HG02884 (cell line): Measurements from ENCODE around the gene NIFK.

Experiments used
- ATAC-seq: cut with Tn5 transposase; IDR thresholded peaks from one replicate; pipeline ENCODE4 v1.9.1; 2021; ENCODE audit warnings: mild to moderate bottlenecking, moderate library complexity; ENCODE audit not compliant: unreplicated experiment

NIFK gene

DNA sequence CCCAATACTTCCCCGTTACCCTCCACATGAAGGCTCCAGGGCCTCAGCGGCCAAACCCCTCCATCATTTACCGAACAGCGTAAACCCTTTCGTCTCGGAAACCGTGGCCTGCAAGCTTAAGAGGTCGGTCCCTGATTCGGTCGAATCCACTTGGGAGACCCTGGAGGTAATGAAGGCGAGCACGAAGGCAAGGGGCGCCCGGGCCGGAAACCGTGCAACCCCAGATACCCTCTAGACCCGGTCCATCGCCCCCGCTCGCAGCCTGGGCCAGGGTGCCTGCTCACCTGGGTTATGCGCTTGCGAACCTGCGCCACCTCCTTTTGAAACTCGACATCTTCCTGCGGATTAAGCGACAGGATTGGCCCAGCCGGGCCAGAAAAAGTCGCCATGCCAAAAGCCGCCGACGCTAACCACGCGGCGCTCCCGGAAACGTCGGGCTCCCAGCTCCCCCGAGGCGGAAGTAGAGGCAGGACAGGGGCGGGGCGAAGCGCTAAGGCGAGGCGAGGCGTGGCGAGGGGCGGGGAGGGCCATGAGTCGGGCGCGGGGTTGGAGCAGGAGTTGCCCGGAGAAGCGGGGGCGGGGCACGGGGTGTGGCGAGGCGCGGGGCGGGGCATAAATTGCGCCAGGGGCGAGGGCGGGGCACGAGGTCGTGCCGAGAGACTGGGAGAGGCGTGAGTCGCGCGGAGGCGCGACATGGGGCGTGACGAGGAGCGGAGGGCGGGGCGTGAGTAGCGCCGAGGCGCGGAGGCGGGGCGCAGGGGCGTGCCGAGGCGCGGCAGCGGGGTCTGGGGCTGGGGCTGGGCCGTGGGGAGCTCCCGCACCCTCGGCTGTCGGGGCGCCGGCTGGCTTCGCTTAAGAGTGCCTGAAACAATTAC, at the start of gene NIFK:
Gene NIFK (minus strand): TSS at position 414 of the 875 bp plus-strand sequence. CDS start 25 bp downstream, at position 389.
- ATAC-seq, result peak; percentile 89

DNA sequence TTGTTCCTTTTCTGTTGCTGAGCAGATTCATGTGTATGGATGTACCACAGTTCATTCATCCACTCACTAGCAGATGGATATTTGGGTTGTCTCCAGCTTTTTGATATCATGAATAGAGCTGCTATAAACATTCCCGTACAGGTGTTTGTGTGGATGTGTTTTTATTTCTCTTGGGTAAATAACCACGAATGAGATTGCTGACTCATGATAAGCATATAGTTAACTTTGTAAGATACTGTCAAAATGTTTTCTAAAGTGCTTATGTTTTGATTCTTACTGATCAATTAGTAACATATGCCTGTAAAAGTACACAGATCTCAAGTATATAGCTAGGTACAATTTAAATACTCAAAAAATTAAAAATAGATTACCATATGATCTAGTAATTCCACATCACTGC, 46.5 kb upstream of the NIFK start:
- ATAC-seq, result no peak

DNA sequence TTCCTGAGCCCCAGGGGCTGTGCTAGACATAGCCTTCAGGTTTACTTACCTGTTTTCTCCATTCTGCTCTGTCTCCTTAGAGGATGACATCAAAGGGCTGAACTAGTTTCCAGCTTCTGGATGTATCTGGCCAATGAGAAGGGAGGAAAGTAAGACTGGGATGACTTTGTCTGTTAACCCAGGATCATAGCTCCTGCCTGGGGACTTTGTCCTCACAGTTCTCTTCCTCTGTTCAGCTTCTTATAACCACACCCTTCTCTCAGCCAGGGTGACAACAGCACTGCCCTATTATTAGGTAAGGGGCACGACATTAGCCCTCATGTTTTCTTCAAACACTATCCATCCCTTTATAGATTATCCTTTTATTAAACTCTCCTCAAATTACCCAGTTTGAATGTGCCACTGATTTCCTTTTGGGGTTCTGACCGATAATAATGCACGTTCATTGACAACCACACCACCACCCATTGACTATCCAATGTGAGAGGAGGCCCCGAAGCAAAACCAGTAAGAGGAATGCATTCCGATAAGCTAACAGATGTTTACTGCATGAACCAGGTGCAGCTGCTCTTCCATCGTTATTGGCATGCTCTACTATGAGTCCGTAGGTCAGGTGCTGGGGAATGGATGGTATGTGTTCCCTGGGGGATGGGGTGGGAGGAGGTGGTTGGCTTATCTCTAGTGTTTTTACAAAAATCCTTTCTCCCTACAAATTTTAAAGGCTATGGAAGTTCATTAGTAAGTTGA, 42.2 kb upstream of the NIFK start:
- ATAC-seq, result no peak

DNA sequence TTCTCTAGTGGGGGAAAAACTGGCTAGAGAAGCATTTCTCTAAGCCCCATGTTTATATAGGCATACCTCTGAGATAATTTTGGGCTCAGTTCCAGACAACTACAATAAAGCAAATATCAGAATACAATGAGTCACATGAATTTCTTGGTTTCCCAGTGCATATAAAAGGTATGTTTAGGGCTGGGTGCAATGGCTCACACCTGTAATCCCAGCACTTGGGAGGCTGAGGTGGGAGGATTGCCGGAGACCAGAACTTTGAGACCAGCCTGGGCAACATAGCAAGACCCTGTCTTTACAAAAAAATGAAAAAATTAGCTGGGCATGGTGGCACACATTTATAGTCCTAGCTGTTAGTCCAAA, 41.0 kb upstream of the NIFK start:
- no peak for ATAC-seq

DNA sequence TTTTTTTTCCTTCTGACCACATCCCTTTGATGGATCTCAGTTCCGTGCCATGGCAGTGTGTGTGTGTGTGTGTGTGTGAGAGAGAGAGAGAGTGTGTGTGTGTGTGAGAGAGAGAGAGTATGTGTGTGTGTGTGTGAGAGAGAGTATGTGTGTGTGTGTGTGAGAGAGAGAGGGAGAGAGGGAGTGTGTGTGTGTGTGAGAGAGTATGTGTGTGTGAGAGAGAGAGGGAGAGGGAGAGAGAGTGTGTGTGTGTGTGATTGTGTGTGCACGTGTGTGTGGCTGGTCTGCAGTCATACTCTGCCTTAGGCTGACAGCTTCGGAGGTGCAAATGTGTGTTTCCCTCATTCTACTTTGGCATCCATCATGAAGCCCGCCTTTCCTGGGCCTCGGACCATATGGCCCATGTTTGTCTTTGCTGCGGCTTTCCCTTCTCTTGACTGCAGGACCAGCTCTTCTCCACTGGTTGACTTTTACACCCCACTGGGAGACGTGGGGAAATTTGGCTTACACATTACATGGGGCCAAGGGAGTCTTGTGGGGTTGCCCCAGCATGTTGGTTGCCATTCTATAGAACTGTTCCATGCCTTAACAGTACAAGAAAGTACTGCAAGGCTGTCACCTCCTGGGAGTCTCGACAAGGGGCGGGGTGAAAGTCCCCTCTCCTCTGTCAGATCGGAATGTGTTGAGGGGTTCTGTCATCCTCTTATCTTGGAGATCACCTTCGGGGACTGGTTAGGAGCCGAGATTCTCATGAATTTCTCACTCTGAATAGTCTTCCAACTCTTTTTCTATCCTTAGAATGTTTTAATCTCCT, 40.4 kb upstream of the NIFK start:
- no peak for ATAC-seq

DNA sequence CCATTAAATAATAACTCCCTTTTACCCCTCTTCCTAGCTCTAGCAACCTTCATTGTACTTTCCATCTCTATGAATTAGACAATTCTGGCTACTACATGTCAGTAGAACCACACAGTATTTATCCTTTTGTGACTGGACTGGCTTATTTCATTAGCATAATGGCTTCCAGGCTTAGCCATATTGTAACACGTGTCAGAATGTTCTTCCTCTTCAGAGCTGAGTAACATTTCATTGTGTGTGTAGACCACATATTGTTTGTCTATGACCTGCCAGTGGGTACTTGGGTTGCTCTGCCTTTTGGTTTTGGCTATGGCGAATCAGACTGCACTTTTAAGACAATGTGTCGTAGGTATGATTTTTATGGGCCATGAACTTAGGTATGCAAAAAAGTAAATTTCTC, 39.7 kb upstream of the NIFK start:
- ATAC-seq, result no peak

DNA sequence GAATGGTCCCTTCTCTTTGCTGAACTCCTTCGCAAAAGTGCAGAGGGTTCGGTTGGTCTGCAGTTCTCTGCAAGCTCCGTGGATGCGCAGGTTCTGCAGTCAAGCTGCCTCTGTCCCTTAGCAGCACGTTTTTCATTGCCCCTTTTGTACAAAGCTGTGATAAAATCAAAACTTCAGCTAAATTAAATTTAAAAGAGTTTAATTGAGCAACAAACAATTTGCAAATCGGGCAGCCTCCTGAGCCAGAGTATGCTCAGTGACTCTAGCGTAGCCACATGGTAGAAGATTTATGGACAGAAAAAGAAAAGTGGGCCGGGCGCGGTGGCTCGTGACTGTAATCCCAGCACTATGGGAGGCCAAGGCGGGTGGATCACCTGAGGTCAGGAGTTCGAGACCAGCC, 37.6 kb upstream of the NIFK start:
- ATAC-seq, result no peak

DNA sequence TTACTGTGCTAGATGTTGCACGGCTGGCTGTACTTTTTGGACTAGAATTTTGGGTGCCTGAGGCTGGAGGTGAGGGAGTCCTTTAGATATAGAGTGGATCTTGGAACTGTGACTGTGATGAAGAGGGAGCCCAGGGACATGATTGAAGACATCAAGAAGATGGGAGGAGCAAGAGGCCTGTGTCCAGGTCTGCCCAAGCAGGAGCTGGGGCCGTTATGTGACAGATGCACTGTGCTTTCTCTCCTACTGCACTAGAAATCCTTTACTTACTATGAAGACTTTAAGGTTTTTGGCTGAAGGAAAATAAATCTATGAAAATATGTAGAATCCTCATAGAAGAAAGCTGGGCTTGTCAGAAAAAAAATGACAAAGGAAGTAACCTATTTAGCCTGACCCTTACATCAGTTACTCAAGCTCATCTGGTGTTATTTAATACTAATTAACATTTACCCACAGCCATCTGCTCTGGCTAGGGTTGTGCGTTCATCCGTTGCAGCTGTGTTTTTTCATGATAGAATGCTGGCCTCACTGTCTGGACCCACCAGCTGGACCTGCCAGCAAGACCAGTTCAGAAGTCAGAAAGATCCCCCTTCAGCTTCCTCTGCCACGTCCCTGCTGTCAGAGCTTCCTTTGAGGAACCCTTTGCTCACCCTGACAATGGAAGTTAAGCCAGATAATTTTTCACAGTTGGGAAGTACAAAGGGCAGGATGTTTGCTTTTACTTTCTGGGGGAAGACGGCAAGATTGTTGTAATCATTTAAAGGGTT, 35.5 kb upstream of the NIFK start:
- no peak for ATAC-seq

DNA sequence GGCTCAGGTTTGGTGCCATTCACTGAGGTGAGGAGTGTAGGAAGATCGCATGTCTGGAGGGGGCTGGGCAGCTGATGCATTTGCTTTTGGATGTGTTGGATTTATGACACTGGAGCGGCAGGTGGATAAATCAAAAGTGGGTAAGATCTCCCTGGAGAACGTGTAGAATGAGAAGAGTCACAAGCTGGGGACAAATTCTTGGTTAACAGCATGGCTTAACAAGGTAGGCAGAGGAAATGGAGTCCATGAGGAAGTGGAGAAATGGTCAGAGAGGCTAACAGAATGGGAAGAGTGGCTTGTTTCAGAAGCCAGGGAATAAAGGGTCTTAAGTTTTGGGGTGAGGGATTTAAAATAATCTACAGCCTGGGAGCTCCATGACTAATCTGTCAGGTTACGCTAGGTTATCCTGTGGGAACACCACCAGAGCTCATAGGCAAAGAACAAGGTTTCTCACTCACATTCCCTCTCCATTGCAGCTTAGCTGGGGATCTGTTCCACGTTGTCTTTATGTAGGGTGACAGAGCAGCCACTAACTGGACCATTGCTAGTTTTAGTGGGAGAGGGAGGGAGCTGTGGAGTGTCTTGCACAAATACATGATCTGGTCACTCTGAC, 31.6 kb upstream of the NIFK start:
- no peak for ATAC-seq

DNA sequence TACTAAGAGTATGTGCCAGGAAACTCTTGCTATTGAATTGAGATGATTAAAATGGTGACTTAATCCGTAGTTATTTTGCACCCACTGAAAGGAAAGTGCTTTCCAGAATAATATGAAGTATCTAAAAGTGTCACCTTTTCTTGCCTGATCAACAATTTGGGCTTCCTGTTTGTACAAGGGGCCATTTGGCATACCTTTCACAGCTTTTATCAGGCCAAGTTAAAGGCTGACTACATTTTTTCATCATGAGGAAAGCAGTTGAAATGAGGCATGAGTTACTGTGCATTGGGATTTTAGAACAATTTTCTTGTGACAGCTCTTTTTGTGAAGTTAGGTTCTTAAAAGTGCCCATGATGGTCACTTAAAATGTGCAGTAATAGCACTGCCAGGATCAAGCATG, 29.9 kb upstream of the NIFK start:
- no peak for ATAC-seq

DNA sequence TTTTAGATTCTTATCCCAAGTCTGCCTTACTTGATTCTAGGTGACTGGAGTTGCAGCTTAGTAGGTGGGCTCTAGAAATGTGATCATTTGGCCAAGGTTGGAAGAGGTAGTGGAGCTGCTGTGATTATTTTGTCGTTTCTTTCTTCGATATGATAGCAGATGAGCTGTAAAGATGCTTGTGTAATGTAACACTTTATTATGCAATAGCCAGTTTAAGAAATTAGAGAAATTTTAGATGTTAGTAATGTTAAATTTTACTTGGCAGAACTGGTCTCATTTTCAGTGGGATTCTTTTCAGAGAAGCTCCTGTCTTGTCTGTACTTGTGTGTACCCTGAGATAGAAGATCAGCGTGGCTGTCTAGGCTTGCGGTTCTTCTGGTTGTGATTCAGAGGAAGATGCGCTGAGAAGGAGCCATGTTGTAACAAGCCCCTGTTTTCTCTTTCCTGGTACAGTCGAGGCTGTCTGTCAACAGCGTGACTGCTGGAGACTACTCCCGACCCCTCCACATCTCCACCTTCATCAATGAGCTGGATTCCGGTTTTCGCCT, 28.1 kb upstream of the NIFK start:
- no peak for ATAC-seq

DNA sequence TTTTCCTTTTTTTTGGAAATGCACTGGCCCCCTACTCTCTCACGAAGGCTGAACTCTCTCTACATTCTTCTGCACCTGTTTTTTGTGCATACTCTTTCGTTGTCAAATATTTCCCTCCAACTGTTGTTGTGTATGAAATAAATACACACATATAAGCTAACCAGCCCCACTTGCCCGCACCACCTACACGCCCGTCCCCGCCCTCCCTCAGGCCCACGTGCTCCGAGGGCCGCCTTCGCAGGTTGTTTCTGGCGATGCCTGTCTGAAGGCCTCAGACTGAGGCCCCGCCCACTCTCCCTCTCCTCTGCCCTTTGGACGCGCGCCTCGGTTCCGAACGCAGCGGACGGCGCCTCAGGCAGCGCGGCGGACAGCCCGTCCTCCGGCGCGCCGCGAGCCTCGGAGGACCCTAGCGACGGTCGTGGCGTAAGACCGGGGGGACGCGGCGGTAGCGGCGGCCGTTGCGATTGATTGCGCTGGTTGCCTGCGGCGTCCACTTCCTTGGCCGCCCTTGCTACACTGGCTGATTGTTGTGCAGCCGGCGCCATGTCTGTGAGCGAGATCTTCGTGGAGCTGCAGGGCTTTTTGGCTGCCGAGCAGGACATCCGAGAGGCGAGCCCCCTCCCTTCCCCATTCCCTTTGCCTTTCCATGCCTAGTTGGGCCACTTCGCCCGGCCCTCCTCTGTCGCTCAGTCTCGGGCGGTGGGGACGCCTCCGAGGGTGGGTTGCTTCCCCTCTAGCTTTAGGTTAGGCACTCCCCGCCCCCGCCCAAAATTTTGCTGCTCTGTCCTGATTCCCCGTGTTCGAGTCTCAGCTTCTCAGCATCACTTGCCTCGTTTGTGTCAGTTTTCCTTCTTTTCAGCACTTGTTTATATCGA, 18.8 kb upstream of the NIFK start, which contains the start of gene TSN:
Gene TSN (plus strand): TSS at position 415 of the 875 bp plus-strand sequence. CDS start 129 bp downstream, at position 544.
- peak; percentile 99 for ATAC-seq

DNA sequence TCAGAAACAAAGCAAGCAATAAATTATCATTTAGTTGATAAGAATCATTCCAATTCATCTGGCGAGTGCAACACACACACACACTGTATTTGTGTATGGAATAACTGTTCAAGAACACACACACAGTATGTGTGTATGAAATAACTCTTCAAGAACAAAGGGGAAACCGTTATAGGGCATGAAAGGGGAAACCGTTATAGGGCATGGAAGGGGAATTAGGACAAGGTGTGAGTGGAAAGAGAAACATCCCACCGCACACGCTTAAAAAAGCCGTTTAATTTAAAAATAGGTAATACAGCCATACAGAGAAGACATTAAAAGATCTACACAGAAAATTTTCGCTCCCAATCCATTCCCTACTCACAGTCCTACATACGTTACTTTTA, 18.2 kb upstream of the NIFK start:
- no peak for ATAC-seq

DNA sequence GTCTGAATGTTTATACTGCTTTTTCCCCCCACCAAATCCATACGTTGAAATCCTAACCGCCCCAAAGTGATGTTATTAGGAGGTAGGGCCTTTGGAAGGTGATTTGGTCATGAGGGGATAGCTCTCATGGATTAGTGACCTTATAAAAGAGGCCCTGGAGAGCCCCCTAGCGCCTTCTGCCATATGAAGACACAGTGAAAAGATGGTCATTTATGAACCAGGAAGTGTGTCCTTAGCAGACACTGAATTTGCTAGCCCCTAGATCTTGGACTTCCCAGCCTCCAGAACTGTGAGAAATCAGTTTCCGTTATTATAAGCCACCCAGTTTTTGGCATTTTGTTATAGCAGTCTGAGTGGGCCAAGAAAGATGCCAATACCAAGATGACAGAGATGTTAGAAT, 11.5 kb upstream of the NIFK start:
- ATAC-seq, result no peak

DNA sequence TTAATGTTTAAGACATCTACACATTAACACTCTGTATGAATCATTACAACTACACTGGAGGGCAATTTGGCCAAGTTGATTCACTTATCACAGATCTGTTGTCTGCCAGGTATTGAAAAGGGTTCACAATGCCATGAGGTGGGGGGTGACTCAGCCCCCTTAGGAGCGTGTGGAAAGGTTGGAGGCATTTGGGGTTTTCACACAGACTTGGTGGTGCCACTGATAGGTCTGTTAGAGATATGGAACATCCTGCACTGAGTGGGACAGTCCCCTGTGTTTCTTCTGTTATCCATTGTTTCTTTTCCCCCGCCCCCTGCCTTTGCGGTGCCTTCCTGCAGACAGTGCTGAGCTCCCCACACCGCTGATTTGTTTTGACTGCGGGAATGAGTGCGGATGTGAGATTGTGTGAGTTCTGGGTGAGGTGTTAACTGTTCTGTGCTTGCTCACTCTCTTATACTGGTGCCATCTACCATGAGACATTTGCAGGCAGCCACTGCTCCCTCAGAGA, 9.4 kb upstream of the NIFK start:
- ATAC-seq, result no peak

DNA sequence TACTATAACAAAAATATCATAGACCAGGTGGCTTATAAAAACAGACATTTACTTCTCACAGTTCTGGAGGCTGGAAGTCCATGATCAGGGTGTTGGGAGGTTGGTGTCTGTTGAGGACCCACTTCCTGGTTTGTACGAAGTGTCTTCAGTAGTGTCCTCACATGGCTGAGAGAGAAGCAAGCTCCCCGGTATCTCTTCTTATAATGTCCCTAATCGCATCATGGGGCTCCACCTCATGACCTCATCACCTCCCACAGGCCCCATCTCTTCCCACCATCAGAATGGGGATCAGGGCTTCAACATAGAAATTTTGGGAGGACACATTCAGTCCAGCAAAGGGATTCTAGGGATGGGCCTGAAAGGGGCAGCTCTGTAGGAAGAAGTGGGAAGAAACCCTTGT, 4.8 kb upstream of the NIFK start:
- no peak for ATAC-seq

DNA sequence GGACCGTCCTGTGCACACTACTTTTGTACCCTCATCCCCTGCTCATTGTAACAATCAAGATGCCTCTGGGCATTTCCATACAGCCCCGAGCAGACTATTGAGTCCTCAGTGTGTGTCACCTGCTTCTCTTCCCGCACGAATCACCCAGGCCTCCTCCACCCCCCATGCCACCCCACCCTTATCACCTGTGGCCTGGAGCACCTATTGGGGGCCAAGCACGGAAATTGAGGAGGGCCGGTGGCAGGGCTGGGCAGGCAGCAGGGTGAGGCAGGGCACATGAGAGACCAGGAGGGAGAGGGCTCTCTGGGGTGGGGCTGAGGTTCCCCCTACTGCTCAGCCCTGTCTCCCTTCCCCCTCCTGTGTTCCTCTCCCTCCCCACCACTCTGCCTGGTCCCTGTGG, 4.3 kb upstream of the NIFK start:
- no peak for ATAC-seq

DNA sequence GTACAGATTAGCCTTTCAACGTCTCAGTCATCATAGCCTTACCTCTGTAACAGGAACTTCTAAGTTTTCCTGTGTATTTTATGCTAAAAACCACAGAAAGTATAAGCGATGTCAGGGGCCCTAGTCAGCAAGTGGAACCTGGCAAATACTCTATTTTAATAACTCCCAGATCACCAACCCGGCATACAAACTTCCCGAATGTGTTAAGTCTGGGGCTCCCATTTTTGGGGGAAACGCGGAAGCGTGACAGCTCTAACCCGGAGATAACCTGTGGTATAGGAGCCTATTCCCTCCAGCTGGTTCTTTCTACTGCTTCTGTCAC, 574 bp downstream of the NIFK start:
- peak; percentile 12 for ATAC-seq

DNA sequence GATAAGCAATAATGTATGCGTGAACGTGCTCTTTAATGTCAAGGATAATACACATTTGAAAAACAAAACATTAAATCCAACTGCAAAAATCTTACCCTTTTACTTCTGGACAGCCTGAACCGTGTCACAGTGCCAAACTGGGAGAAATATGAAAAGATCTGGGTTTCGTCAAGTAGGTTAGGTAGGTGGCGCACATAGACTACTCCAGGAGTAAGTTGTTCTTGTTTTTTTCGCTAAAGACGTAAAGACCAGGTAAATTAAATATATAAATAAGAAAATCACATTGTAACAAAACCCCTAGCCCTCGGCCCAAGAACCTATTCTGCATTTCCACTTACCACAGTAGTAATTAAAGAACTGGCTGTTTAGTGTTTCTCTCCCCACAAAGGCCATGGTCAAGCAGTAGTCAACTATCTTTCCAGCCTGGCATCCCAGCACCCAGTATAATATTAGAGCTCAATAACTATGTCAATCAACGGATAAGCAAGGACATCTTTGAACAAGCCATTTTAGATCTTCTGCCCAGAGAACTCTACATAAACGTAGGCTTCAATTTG, 1.1 kb downstream of the NIFK start:
- ATAC-seq, result no peak
